H1 (cell line): ENCODE results near the gene CD48. TPM values are rescaled to one million over a fixed set of nuclear protein-coding genes. Genes with fewer than 3 reads are reported as not detected.

Experiments
- CTCF ChIA-PET: fragments of 300-600 bp; sonication (Branson Sonifier 250); formaldehyde crosslinking; loops from one replicate; lab custom pipeline; 2021; ENCODE audit not compliant: partially characterized antibody; lab: Charles Lee
- POLR2A ChIA-PET: fragments of 300-600 bp; sonication (Branson Sonifier 250); formaldehyde crosslinking; loops from one replicate; lab custom pipeline; 2021; ENCODE audit warnings: inconsistent platforms; ENCODE audit not compliant: partially characterized antibody; lab: Charles Lee
- DNase-seq, 2 experiments: peaks; one replicate each; pipeline versions ENCODE4 v3.0.0 to v3.0.0-alpha.2; 2010 to 2022; ENCODE audit warnings: low spot score in 2 of 2, low read depth in 1 of 2, mixed read lengths in 1 of 2
- FAIRE-seq: peaks from 2 replicates; lab custom pipeline; 2011; peaks lifted over from hg19 to GRCh38; lab: Jason Lieb, UNC
- H2AFZ ChIP-seq: 2 replicates; pipeline ENCODE4 v1.8.1; 2012; ENCODE audit warnings: low read length, inconsistent platforms
- H2AK5ac ChIP-seq: 2 replicates; pipeline ENCODE4 v1.6.1; 2013; ENCODE audit warnings: low read depth, low read length
- H2BK120ac ChIP-seq: replicated peaks from 2 replicates; pipeline ENCODE3; 2013; ENCODE audit warnings: low read depth, low read length, inconsistent platforms
- H2BK12ac ChIP-seq: 2 replicates; pipeline ENCODE4 v1.6.1; 2013; ENCODE audit warnings: low read depth, low read length
- H2BK15ac ChIP-seq: 2 replicates; pipeline ENCODE4 v1.6.1; 2013; ENCODE audit warnings: low read length
- H2BK20ac ChIP-seq: 2 replicates; pipeline ENCODE4 v1.6.1; 2013; ENCODE audit warnings: low read length
- H2BK5ac ChIP-seq: 2 replicates; pipeline ENCODE4 v1.6.1; 2013; ENCODE audit warnings: low read depth, low read length
- H3K14ac ChIP-seq: 2 replicates; pipeline ENCODE4 v1.6.1; 2013; ENCODE audit warnings: inconsistent platforms; ENCODE audit not compliant: insufficient read length
- H3K18ac ChIP-seq: 2 replicates; pipeline ENCODE4 v1.6.1; 2013; ENCODE audit warnings: low read length; ENCODE audit errors: extremely low read depth
- H3K23ac ChIP-seq: 2 replicates; pipeline ENCODE4 v1.6.1; 2013; ENCODE audit warnings: inconsistent platforms; ENCODE audit not compliant: insufficient read length
- H3K23me2 ChIP-seq: 2 replicates; pipeline ENCODE4 v1.6.1; 2013; ENCODE audit warnings: low read depth, low read length
- H3K27ac ChIP-seq: 2 replicates; pipeline ENCODE4 v1.6.1; 2011; ENCODE audit warnings: low read depth, low read length, inconsistent platforms
- H3K27me3 ChIP-seq, 4 experiments: replicated peaks in 1 of 4; 1 replicate in 1 of 4; 2 replicates in 3 of 4; pipeline versions ENCODE4 v1.6.1 to v1.8.1; 2011 to 2013; ENCODE audit warnings: low read length in 3 of 4, mild to moderate bottlenecking in 3 of 4, inconsistent platforms in 2 of 4, mixed read lengths in 2 of 4, moderate library complexity in 1 of 4; ENCODE audit not compliant: control insufficient read depth in 3 of 4, insufficient read depth in 3 of 4; ENCODE audit errors: extremely low read depth in 1 of 4
- H3K36me3 ChIP-seq, 4 experiments: 2 replicates each; pipeline versions ENCODE4 v1.6.1 to v1.8.1; 2011 to 2013; ENCODE audit warnings: mild to moderate bottlenecking in 4 of 4, low read length in 3 of 4, moderate library complexity in 2 of 4, control low read depth in 1 of 4, inconsistent platforms in 1 of 4; ENCODE audit not compliant: insufficient read depth in 4 of 4, control insufficient read depth in 2 of 4
- H3K4ac ChIP-seq: replicated peaks from 2 replicates; pipeline ENCODE3; 2013; ENCODE audit warnings: low read length, low read depth, mixed read lengths, inconsistent platforms; ENCODE audit not compliant: insufficient read length
- H3K4me1 ChIP-seq, 4 experiments: replicated peaks in 1 of 4; 1 replicate in 1 of 4; 2 replicates in 3 of 4; pipeline versions ENCODE4 v1.6.1 to v1.8.1; 2011 to 2013; ENCODE audit warnings: low read length in 3 of 4, inconsistent platforms in 2 of 4, mixed read lengths in 1 of 4; ENCODE audit not compliant: insufficient read depth in 4 of 4, control insufficient read depth in 3 of 4
- H3K4me2 ChIP-seq, 2 experiments: 2 replicates each; pipeline versions ENCODE4 v1.6.1 to v1.8.1; 2011 to 2013; ENCODE audit warnings: low read depth in 2 of 2, low read length in 2 of 2, control low read depth in 1 of 2, inconsistent platforms in 1 of 2, mild to moderate bottlenecking in 1 of 2; ENCODE audit not compliant: insufficient read depth in 1 of 2
- H3K4me3 ChIP-seq, 4 experiments: fragments of 200-600, 300-600 bp in 1 of 4; sonication (generic), shearing (Covaris generic), sonication (Bioruptor Twin) in 1 of 4; 2 replicates each; pipeline versions ENCODE4 v1.5.1 to v1.8.1; 2011 to 2016; ENCODE audit warnings: low read length in 4 of 4, low read depth in 3 of 4, control low read depth in 2 of 4, inconsistent platforms in 2 of 4, mild to moderate bottlenecking in 2 of 4, mixed read lengths in 1 of 4, moderate library complexity in 1 of 4; ENCODE audit not compliant: insufficient read depth in 2 of 4; ENCODE audit errors: extremely low read depth in 1 of 4
- H3K56ac ChIP-seq: replicated peaks from 2 replicates; pipeline ENCODE3; 2013; ENCODE audit warnings: low read depth, mild to moderate bottlenecking, mixed read lengths, low read length, inconsistent platforms; ENCODE audit not compliant: insufficient read length
- H3K79me1 ChIP-seq: 2 replicates; pipeline ENCODE4 v1.6.1; 2013; ENCODE audit warnings: low read depth, low read length, control low read depth
- H3K79me2 ChIP-seq, 2 experiments: 2 replicates each; pipeline versions ENCODE4 v1.6.1 to v1.8.1; 2012 to 2013; ENCODE audit warnings: low read length in 2 of 2, mild to moderate bottlenecking in 2 of 2, inconsistent platforms in 1 of 2; ENCODE audit not compliant: insufficient read depth in 2 of 2, control insufficient read depth in 1 of 2
- H3K9ac ChIP-seq, 4 experiments: replicated peaks in 1 of 4; 1 replicate in 1 of 4; 2 replicates in 3 of 4; pipeline versions ENCODE4 v1.6.1 to v1.8.1; 2011 to 2013; ENCODE audit warnings: low read depth in 3 of 4, low read length in 3 of 4, control low read depth in 2 of 4, mild to moderate bottlenecking in 2 of 4, moderate library complexity in 2 of 4, inconsistent platforms in 1 of 4; ENCODE audit errors: extremely low read depth in 1 of 4
- H3K9me3 ChIP-seq, 2 experiments: 2 replicates each; pipeline versions ENCODE4 v1.6.1 to v1.8.1; 2012 to 2013; ENCODE audit warnings: mild to moderate bottlenecking in 2 of 2, moderate library complexity in 2 of 2, control low read depth in 1 of 2, inconsistent platforms in 1 of 2, low read depth in 1 of 2, low read length in 1 of 2, mixed read lengths in 1 of 2; ENCODE audit not compliant: insufficient read depth in 2 of 2
- H4K20me1 ChIP-seq, 2 experiments: replicated peaks in 1 of 2; 2 replicates each; pipeline versions ENCODE3 to v1.8.1; 2011 to 2013; ENCODE audit warnings: inconsistent platforms in 2 of 2, low read length in 2 of 2, mild to moderate bottlenecking in 1 of 2; ENCODE audit not compliant: insufficient read depth in 2 of 2, control insufficient read depth in 1 of 2
- H4K5ac ChIP-seq: 2 replicates; pipeline ENCODE4 v1.6.1; 2013; ENCODE audit warnings: low read length, low read depth, mixed read lengths, inconsistent platforms; ENCODE audit not compliant: insufficient read length
- H4K8ac ChIP-seq: 2 replicates; pipeline ENCODE4 v1.8.0; 2013; ENCODE audit warnings: mild to moderate bottlenecking, moderate library complexity, low read length, inconsistent platforms; ENCODE audit not compliant: insufficient read depth; ENCODE audit errors: extremely low read depth
- H4K91ac ChIP-seq: replicated peaks from 2 replicates; pipeline ENCODE3; 2013; ENCODE audit warnings: low read length, mixed read lengths, inconsistent platforms; ENCODE audit not compliant: insufficient read length
- ASH2L ChIP-seq: fragments of 200-600, 300-600 bp; sonication (generic); IDR thresholded peaks from one replicate; pipeline ENCODE4 v1.7.1; 2017; ENCODE audit warnings: low read length
- ATF2 ChIP-seq: IDR thresholded peaks from 2 replicates; pipeline ENCODE4 v1.6.1; 2012; ENCODE audit warnings: low read length, inconsistent platforms
- BACH1 ChIP-seq: IDR thresholded peaks from 2 replicates; pipeline ENCODE4 v1.6.1; 2012; ENCODE audit warnings: low read length, improper control_type of control experiment
- CEBPB ChIP-seq: IDR thresholded peaks from 2 replicates; pipeline ENCODE4 v1.6.1; 2012; ENCODE audit warnings: low read depth, low read length
- EZH2 ChIP-seq: fragments of 200-600 bp; sonication (generic); IDR thresholded peaks from 2 replicates; pipeline ENCODE4 v1.7.1; 2012; ENCODE audit warnings: low read depth, mild to moderate bottlenecking, moderate library complexity, low read length, inconsistent platforms; ENCODE audit not compliant: severe bottlenecking
- KDM5A ChIP-seq: fragments of 200-600 bp; IDR thresholded peaks from 2 replicates; pipeline ENCODE4 v1.7.1; 2012; ENCODE audit warnings: mild to moderate bottlenecking, low read length, inconsistent platforms, mixed read lengths
- MAX ChIP-seq: IDR thresholded peaks from 2 replicates; pipeline ENCODE4 v1.6.1; 2012; ENCODE audit warnings: inconsistent platforms
- POLR2A ChIP-seq, 2 experiments: IDR thresholded peaks; 1 replicate in 1 of 2; 2 replicates in 1 of 2; pipeline ENCODE4 v1.6.1; 2011; ENCODE audit warnings: low read depth in 2 of 2, low read length in 2 of 2, mild to moderate bottlenecking in 2 of 2; ENCODE audit errors: control extremely low read depth in 1 of 2
- RBBP5 ChIP-seq: IDR thresholded peaks from 2 replicates; pipeline ENCODE4 v1.7.1; 2012; ENCODE audit warnings: low read depth, mild to moderate bottlenecking, inconsistent platforms, low read length, moderate library complexity, borderline replicate concordance
- RXRA ChIP-seq: IDR thresholded peaks from 2 replicates; pipeline ENCODE4 v1.6.1; 2011; ENCODE audit warnings: low read depth, mild to moderate bottlenecking, low read length, moderate library complexity; ENCODE audit not compliant: insufficient read depth
- SAP30 ChIP-seq: fragments of 300-600 bp; sonication (generic); IDR thresholded peaks from 2 replicates; pipeline ENCODE4 v1.7.1; 2012; ENCODE audit warnings: low read length, moderate library complexity, mild to moderate bottlenecking, inconsistent platforms; ENCODE audit not compliant: insufficient read depth, insufficient replicate concordance
- SIX5 ChIP-seq: IDR thresholded peaks from 2 replicates; pipeline ENCODE4 v1.6.1; 2011; ENCODE audit warnings: mild to moderate bottlenecking, low read depth, low read length
- SUZ12 ChIP-seq: fragments of 200-600 bp; sonication (generic); IDR thresholded peaks from 2 replicates; pipeline ENCODE4 v1.6.1; 2012; ENCODE audit warnings: mild to moderate bottlenecking, inconsistent platforms, low read length, moderate library complexity, mixed read lengths
- WGBS, 2 experiments: shearing (Covaris generic) in 1 of 2; methylation state at CpG; one replicate each; pipeline versions ENCODE4 v1.1.6 to v1.1.7; 2013 to 2015; ENCODE audit warnings: low lambda C conversion rate in 2 of 2, mixed read lengths in 2 of 2, inconsistent platforms in 1 of 2, low coverage in 1 of 2, missing lambda C conversion rate in 1 of 2; ENCODE audit not compliant: insufficient replicate concordance in 2 of 2, insufficient coverage in 1 of 2, insufficient read length in 1 of 2; ENCODE audit errors: extremely low coverage in 1 of 2, missing lambda C conversion rate in 1 of 2; 5-methylcytosine and 5-hydroxymethylcytosine counted together
- polyA plus RNA-seq, 7 experiments: library from polyadenylated mRNA; depleted of rRNA in 3 of 7; stranded (reverse) in 5 of 7; unstranded in 2 of 7; fragments of >200 nt in 5 of 7; fragments of 200-250 nt in 2 of 7; gene quantifications; 1 replicate in 5 of 7; 2 replicates in 1 of 7; 4 replicates in 1 of 7; pipeline versions ENCODE4 v1.2.1 to v1.2.3, GENCODE V29; 2011 to 2013; ENCODE audit warnings: missing spikeins in 2 of 7, mixed read lengths in 2 of 7
- total RNA-seq: library from RNA; stranded (reverse); fragmentation: NEBNext Ultra II Directional; extraction: Animal tissue kit (Norgen Biotek cat#: 25700); gene quantifications from 2 replicates; pipeline ENCODE4 v1.2.1, GENCODE V29; 2021

Gene CD48
- total and polyA plus RNA-seq, 2 of the 8 experiments (the other 6 are each of a cell fraction or from before 2014, with no cell fraction given), result 0.08 TPM; not detected in 1

- Histone ChIP-seq H3K79me1 (no peaks in the 10 kb centered on the region), H3K27me3 (no peaks in the 10 kb centered on the region), H2BK12ac (no peak overlapping the region), H3K4ac (no peak overlapping the region), H3K23ac (no peak overlapping the region), H2AFZ (no peak overlapping the region), H3K4me2 (no peak overlapping the region), H3K23me2 (no peaks in the 10 kb centered on the region), H4K91ac (no peak overlapping the region), H3K4me1 (peaks cover 0 to 3% (median 0%) of the 10 kb centered on the region in 4 experiments; a peak in 1 of 7 replicates), H3K79me2 (no peaks in the 10 kb centered on the region), H3K9ac (no peak overlapping the region), H3K4me3 (no peak overlapping the region), H2BK5ac (no peak overlapping the region), H4K8ac (no peak overlapping the region), H3K27ac (no peak overlapping the region), H3K56ac (no peak overlapping the region), H2BK20ac (no peak overlapping the region), H3K9me3 (no peaks in the 10 kb centered on the region), H2BK15ac (no peak overlapping the region), H3K36me3 (no peaks in the 10 kb centered on the region), H4K20me1 (no peaks in the 10 kb centered on the region), H2BK120ac (no peak overlapping the region), H4K5ac (no peak overlapping the region), H3K14ac (no peak overlapping the region), H2AK5ac (no peak overlapping the region), H3K18ac (no peak overlapping the region)
- ChIA-PET POLR2A (no interaction called here), CTCF (interaction anchor here (1.3 kb wide), 1 partner anchor 138 kb away, joined by 3 read pairs; no protein-coding TSS in a partner anchor)
- FAIRE-seq (no peak), DNase-seq (no peak)
- WGBS, 2 experiments, result 89% methylated on average over 3 of the region's 3 CpGs; no CpG with 5 or more reads in 1 of the 2 experiments
- TF ChIP-seq CEBPB (no peak), MAX (no peak), POLR2A (IDR thresholded peaks at IDR 0.05; ENCODE audit: control extremely low read depth in 1 of 2, low read depth in 2 of 2, low read length in 2 of 2) (no peak), KDM5A (no peak), RBBP5 (no peak), SAP30 (no peak), BACH1 (no peak), ASH2L (no peak), ATF2 (no peak), SIX5 (no peak), RXRA (no peak), EZH2 (no peak), SUZ12 (no peak)
These were observed 72.0 kb downstream of the CD48 start for GRCh38 chr1:160639652-160640051.
